ENCODE measurements around the gene MARCHF9.

The MARCHF9 gene

DNA sequence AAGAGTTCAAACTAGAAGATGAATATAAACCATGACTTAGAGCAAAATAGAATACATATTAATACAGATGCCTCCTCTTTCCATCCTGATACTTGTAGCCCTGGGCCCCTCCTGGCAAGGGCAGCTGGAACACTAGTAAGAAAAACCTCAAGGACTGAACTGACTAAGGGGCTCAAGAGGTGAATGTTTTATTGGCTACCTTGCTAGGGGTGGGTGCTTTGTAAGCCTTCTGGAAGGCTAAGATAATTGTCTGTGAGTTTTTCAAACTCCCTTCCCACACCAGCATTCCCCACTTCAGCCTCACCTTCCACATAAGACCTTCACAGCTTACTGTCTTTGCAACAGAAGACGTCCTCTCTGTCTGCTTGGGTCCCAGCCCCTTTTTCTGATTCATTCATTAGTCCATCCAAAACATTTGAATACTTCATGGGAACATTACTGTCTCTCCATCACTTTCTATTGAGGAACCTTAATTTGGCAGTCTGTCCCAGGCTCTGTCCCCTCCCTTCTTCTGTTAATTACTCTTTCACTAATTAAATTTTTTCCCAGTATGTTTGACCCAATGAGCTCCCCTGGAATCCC, 1.1 kb upstream of the MARCHF9 start:
- DNase-seq (ENCODE audit: low read depth in 2 of 2): no peak

DNA sequence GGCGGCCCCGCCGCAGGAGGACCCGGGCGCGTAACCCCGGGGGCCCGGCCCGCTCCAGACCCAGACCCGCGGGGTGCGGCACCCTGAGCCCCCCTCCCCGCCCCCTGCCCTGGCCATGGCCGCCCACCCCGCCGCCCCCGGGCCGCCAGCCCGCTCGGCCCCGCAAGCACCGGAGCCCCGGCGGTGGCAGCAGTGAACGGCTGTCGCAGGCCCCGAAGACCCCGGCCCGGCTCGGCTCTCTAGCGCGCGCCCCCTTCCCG, 221 bp downstream of the MARCHF9 start:
- no peak for DNase-seq (ENCODE audit: low read depth in 2 of 2)

DNA sequence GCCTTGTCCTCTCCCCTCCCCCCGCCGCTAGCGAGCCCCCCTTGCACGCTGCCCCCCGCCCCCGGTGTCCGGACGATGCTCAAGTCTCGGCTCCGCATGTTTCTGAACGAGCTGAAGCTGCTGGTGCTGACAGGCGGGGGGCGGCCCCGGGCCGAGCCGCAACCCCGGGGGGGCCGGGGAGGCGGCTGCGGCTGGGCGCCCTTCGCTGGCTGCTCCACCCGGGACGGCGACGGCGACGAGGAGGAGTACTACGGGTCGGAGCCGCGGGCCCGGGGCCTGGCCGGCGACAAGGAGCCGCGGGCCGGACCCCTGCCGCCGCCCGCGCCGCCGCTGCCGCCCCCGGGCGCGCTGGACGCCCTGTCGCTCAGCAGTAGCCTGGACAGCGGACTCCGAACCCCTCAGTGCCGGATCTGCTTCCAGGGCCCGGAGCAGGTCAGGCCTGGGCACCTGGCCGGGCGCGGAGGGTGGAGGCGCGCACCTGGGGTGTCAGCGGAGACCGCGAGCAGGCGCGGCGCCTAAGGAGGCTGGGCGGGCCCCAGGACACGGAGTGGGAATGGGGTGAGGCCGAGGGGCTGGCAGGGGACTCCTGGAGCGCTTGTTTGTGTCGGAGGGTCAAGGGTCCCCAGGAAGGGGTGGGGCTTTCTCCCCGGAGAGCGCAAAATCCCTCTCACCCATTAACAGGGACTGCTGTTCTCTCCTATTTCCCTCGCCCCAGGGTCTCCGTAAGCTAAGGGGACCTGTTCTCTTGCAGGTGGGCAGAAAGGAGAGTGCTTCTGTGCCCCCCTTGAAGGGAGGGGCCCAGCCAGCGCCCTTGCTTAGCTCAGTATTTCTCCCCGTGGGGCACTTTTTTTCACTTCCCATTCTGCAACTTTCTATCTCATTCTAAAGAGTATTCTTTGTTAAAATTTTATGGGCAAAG, 810 bp downstream of the MARCHF9 start:
- no peak for DNase-seq (ENCODE audit: low read depth in 2 of 2)

DNA sequence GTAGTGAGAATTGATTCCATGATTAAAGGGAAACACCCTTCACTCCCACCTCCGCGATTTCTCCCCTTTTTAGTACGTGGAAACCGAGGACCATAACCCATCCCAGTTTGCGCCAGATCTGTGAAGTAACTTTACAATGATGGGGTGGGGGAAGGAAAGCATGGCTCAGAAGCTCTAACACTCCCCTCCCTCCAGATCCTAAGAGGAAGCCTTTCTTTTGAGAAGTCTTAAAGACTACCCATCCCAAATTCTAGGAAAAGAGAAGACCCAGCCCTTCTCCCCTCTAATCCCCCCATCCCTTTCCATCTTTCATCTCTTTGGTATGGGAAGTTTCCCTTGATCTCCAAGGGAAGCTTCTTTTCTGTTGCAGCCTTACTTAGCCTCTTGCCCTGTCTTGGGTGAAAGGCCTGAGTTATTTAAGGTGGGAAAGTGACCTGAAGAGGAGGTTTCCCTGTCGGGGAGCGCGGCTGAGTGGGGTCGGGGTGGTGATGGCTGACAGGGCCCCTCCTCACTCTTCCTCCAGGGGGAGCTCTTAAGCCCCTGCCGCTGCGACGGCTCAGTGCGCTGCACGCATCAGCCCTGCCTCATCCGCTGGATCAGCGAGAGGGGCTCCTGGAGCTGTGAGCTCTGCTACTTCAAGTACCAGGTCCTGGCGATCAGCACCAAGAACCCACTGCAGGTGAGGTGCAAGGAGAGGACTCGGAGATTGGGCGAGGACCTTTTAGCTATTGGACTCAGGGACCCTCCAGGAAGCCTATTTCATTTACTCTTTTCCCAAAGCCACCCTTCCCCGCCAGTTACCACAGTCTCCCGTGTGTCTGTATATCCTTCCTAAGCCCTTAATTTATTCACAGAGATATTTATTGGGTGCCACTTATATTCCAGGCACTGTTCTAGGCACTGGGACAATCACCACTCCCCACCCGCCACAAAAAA, 1.8 kb downstream of the MARCHF9 start:
- no peak for DNase-seq (ENCODE audit: low read depth in 2 of 2)

DNA sequence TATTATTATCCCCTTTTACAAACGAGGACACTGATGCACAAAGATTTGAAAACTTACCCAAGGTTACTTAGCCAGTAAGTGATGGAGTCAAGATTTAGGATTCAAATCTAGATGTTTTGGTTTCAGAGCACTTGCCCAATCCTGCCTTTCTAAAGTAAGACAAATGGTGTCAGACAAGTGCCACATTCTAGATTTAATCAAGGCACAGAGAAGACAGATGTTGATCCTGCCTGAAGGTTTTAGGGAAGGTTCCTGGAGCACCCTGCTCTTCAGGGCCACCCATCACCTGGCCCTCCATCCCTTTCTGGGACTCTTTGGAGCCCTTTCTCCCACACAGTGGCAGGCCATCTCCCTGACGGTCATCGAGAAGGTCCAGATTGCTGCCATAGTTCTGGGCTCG, 2.9 kb downstream of the MARCHF9 start:
- DNase-seq (ENCODE audit: low read depth in 2 of 2): no peak

DNA sequence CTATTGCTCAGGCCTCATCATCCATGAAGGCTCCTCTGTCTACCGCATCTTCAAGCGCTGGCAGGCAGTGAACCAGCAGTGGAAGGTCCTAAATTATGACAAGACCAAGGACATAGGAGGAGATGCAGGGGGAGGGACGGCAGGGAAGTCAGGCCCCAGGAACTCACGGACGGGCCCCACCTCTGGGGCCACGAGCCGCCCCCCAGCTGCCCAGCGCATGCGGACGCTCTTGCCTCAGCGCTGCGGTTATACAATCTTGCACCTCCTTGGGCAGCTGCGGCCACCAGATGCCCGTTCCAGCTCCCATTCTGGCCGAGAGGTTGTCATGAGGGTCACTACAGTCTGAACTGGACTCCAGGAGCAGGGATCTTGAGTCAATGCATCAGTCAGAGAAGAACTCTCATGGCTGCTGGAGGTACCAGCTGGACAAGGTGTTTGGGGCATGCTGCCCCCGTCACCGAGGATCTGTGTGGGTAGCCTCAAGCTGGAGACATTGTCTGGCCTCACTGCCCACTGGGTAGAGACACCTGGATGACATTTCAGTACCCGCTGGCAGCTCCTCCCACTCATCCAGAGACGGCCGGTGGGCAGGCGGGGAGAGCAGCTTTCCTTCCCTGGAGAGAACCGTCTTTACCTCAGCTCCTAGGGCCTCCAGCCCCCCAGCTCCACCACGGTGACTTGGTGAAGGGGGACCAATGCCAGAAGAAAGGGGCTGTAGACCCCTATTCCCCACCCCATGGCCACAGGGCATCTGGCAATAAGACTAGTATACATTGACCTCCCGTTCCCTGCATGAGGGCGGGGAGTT, 3.9 kb downstream of the MARCHF9 start:
- DNase-seq (ENCODE audit: low read depth in 2 of 2): no peak

DNA sequence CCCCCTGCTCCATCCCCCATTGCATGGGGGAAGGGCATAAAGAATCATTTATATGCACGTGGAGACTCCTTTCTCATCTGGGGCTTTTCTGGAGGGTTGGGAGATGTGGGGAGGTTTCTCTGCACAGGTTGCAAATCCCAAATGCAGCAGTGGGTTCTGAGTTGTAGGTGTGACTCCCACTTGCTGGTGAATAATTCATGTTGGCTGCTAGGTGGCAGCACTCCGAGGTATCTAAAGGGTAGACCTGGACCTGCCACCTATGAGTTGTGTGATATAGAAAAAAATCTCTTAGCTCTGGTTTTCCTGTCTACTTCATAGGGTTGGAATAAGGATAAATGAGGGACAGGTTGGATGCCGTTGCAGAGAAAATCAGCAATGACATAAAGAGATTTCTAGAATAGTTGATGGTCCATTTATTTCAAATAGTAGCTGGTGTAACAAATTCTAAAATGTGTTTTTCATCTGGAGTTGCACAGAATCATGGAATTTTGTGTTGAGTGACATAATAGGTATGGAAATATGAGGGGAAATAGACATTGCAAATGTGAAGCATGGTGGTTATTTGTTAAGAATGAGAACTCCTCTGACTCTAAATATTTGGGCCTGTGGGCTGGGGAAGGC, 4.6 kb downstream of the MARCHF9 start:
- no peak for DNase-seq (ENCODE audit: low read depth in 2 of 2)

DNA sequence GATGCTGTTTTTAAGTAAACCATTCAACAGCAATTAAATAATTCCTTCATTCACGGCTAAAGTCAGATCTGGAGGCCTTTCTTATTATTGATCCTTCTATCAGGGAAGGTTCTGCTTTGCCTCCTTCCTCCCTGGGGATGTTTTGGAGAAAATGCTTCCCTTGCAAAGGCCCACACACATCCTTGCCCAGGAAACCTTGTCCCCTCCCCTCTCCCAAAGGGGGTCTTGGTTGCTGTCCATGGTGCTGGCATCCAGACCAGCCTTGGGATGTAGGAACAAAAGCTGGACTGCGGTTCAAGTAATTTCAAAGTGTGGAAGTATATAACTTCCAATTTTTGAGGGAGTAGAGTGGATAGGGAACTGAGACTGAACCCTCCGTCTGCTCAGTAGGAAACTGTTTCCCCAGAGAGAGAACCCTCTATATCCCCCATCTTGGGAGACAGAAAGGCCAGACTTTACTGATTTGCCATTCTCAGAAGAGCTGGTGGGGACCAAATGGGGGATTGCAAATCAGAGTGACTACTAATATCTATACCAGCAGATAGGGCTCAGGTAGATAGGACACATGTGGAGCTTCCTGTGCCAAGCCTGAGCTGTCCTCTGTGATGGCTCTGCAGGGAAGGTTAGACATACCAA, 5.6 kb downstream of the MARCHF9 start:
- no peak for DNase-seq (ENCODE audit: low read depth in 2 of 2)

DNA sequence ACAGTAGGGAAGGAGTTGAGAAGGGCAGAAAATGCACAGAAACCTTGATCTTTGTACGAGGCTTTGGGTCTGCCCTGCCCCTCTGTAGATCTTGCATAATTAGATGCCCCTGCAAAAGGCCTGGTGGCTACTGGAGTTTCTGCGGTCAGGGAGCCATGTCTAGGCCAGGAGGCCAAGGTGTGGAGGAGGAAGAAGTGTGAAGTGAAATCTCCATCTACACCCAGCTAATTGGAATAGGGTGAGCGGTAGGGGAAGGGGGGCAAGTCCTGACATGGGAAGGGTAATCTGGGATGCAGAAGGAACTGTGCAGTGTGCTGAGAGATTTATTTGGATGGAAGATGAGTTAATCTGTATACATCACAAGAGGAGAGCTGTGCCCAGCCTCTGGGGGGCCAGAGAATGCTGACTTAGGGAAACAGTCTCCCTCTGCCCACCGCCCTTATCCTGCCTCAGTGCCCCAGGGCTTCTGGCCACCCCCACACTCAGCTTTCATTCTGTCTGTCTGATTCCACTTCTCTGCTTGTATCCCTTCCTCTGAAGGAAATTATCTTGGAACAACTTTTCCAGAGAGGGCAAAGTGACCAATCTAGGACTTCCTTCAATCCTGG, 6.6 kb downstream of the MARCHF9 start:
- no peak for DNase-seq (ENCODE audit: low read depth in 2 of 2)

DNA sequence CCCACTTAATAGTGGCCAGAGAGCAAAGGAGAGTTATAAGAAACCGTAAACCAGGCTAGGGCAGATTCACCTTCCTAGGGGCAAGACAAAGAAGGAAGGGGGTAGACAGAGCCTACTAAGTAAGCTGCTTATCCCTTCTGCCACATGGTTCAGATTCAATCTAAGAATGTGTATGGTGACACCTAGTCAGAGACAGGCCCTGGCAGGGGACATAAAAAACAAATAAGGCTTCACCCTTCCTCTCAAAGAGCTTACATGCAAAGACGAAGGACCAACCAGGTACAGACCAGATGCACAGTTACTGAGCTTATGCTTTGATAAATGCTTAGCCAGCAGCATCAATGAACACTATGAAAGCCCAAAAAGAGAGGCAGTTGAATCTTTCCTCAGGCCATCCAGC, 7.6 kb downstream of the MARCHF9 start:
- DNase-seq (ENCODE audit: low read depth in 2 of 2): no peak

DNA sequence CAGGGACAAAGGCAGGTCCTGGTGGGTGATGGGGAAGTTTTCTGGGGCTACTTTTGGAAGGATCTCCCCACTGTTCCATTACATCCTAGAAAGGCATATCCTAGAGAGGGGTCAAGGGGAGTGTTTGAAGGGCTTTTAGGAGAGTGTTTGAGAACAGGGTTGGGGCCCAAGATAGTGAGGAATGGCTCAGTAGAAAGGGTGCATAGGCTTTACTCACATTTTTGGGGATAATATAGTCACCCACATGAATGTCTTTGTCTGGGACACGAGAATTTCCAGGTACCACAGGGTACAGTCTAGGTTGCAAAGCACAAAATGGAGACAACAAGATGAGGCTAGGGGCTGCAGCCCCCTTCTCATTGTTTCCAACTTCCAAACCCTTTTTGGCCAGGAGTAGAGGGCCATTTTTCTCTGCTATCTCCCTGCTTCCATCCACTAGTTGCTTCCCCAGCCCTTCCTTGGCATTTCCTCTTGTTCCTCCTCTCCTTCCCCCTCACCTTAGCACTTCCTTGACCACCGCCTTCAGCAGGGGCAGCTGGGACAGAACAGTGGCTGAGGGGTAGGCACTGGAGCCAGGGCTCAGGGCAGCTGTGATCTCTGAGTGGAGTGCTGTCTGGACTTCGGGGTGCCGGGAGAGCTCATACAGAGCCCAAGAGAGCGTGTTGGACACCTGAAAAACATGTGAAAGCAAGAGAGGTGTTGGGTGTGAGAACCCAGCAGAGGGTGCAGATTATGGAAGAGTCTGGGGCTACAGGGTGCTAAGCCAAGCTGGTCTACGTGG, 9.2 kb downstream of the MARCHF9 start:
- DNase-seq (ENCODE audit: low read depth in 2 of 2): no peak

DNA sequence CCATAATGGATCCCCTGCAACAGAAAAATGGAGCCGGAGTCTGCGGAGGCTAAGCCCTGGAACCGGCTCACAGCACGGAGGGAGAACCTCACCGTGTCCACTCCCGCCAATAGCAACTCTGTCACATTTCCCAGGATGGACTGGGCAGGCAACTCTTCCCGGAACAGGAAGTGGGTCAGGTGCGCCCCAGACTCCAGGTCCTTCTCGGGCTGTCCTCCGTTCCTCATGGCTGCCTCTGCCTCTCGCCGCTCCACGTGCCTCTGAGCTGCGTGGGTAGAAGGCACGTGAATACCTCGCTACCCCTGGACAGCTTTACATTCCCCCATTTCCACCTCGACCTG, 9.7 kb downstream of the MARCHF9 start:
- DNase-seq (ENCODE audit: low read depth in 2 of 2): no peak

DNA sequence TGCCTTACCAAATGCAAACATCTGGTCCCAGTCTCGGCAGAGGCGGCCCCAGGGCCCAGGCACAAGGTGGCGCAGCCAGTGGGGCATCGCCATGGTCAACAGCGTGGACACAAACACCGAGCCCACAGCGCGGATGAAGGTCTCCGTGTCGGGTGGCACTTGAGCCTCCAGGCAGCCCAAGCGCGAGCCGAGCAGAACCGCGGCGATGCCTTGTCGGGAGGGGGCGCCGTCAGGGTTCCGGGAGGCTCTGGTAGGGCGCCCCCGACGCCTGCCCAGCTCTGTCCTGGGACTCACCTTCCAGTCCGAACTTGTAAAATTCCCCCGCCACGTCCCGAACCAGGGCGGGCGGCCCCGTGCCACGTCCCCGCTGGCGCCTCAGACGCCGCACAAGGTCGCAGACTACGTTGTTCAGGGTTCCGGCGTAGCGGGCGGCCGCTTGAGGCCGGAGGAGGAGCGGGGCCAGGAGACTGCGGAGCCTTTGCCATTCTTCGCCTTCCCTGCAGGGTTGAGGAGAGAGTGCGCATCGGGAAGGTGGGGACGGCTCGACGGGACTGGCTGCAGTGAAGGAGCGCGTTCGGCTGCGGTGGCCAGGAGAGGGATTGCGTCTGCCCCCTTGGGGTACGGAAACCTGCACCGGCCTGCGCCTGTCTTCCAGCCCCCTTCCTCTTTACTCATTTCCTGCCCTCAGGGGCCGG, 10.2 kb downstream of the MARCHF9 start:
- DNase-seq (ENCODE audit: low read depth in 2 of 2): no peak

DNA sequence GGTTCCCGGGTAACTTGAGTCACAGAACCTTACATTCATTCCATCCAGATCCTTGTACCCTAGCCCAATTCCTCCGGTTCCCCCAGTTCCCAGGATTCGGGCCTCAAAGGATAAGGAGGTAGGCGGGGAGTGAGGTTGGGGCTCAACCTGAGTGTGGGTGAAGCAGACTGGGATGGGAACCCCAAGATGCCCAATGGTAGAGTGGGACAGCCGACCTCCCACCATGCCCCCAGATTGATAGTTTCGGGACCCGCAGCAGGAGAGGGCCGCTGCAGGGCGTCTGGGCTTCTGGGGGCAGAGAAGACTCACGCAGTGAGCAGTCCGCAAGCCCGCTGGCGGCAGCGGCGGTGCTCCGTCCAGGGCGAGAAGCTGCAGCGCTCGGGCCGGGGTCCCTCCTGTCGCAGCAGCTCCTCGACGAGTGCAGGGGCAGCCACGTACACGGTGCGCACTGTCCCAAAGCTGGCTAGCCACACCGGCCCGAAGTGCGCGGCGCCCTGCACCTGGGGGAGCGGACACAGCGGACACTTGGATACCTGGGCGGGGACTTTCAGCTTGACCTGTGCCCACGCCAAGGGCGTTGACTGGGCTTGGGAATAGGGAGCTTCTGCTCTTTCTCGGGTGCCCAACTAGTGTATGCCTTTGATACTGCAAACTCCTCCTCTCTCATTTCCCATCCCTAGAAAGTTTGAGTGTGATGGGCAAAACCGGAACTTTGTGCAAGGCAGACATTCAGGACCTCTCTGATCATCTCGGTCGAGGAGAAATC, 11.0 kb downstream of the MARCHF9 start:
- no peak for DNase-seq (ENCODE audit: low read depth in 2 of 2)

DNA sequence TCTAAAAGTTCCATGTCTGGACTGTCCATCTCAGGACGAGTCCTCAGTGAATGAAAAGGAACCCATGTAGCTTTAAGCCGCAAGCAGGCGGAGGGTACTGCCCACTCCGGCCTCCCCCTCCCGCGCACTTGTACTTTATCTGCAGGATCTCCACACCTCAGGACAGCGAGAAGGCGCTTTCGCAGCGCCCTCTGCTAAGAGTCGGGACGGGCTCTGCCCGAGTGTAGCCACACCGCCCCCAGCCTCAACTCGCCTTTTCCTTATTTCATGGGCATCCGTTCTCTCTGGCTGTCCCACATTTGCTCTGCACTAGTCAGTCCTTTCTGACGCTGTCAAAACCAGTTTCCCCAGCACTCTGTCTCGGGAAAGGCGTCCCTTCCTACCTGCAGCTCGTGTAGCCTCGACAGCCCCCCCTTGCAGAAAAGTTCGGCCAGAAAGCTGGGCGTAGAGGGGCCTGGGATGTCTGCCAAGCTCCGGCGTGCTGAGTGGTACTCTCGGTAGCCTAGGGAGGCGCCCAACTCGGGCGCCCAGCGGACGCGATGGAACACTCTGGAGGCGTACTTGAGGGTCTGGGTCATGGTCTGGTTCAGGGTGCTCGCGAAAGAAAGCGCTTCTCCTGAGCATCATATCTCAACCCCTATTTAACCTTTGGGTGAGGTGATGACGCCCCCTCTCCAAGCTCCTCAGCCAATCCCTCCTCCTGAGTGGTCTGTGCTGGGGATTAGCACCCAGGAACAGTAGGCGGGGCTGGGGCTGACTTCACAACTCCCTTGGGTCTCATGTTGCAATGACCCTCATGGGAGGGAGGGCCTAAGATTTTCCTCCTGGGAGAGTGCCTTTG, 11.8 kb downstream of the MARCHF9 start, which contains the start of gene CYP27B1:
Gene CYP27B1 (minus strand): TSS at position 615 of the 841 bp plus-strand sequence. CDS start 37 bp downstream, at position 578.
- DNase-seq (ENCODE audit: low read depth in 2 of 2): no peak

DNA sequence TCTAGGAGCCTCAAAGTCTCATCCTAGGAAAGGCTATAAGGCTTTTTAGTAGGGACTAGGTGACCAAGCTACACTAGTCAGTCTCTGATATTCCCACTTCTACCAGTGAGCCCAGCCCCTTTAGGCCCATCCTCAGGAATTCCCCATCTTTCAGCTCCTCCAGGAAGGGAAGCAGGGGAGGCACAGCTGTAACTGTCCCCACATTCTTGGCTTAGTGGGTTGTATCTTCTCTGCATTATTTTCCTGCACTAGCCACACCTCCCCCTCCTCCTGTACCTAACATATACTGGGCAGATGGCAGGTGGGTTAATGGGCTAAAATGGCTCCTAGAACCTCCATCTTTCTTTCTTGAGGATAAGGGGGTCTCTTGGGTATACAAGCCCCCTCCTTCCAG, 12.4 kb downstream of the MARCHF9 start:
- DNase-seq (ENCODE audit: low read depth in 2 of 2): no peak

DNA sequence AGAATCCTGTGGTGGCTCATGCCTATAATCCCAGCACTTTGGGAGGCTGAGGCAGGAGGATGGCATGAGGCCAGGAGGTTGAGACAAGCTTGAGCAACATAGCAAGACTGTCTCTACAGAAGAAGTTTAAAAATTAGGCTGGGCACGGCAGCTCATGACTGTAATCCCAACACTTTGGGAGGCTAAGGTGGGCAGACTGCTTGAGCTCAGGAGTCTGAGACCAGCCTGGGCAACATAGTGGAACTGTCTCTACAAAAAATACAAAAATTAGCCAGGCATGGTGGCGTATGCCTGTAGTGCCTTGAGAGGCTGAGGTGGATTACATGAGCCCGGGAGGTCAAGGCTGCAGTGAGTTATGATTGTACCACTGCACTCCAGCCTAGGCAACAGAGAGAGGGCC, 13.0 kb downstream of the MARCHF9 start:
- DNase-seq (ENCODE audit: low read depth in 2 of 2): no peak
